SK-N-SH treated with all-trans-retinoic acid at 6 μM for 48 hours (cell line): ENCODE measurements around the gene RFC5.

Source experiments
- ATAC-seq: fragments of 200-7000 bp; cut with Tn5 transposase; 3 replicates; pipeline ENCODE4 v1.9.1; 2020; ENCODE audit warnings: mild to moderate bottlenecking, moderate library complexity
- ARNTL ChIP-seq: fragments of 450-650 bp; formaldehyde crosslinking; IDR thresholded peaks from 2 replicates; pipeline ENCODE4 v1.5.0; 2020; ENCODE audit warnings: low read depth, mild to moderate bottlenecking, moderate library complexity, borderline replicate concordance
- BACH2 ChIP-seq: fragments of 250-450 bp; sonication (Bioruptor Pico); IDR thresholded peaks from 2 replicates; pipeline ENCODE4 v1.9.0; 2021; ENCODE audit warnings: mild to moderate bottlenecking, borderline replicate concordance
- CREB5 ChIP-seq: fragments of 250-450 bp; sonication (Bioruptor Pico); IDR thresholded peaks from 2 replicates; pipeline ENCODE4 v1.5.1; 2020; ENCODE audit warnings: low read depth, mild to moderate bottlenecking, moderate library complexity
- CSDC2 ChIP-seq: fragments of 250-450 bp; sonication (Bioruptor Pico); IDR thresholded peaks from 2 replicates; pipeline ENCODE4 v1.5.0; 2020; ENCODE audit warnings: mild to moderate bottlenecking, moderate library complexity
- CSRNP3 ChIP-seq: fragments of 250-450 bp; sonication (Bioruptor Pico); IDR thresholded peaks from 2 replicates; pipeline ENCODE4 v1.5.1; 2021; ENCODE audit warnings: mild to moderate bottlenecking, moderate library complexity
- ESRRG ChIP-seq: fragments of 250-450 bp; sonication (Bioruptor Pico); IDR thresholded peaks from 2 replicates; pipeline ENCODE4 v1.6.1; 2021; ENCODE audit warnings: mild to moderate bottlenecking
- GLIS3 ChIP-seq: fragments of 250-450 bp; sonication (Bioruptor Pico); IDR thresholded peaks from 2 replicates; pipeline ENCODE4 v1.5.0; 2020; ENCODE audit warnings: mild to moderate bottlenecking, moderate library complexity
- ISL1 ChIP-seq: fragments of 250-450 bp; sonication (Bioruptor Pico); IDR thresholded peaks from 2 replicates; pipeline ENCODE4 v2.1.2; 2022; ENCODE audit warnings: mild to moderate bottlenecking, moderate library complexity
- OSR1 ChIP-seq: fragments of 250-450 bp; sonication (Bioruptor Pico); IDR thresholded peaks from 2 replicates; pipeline ENCODE4 v1.8.0; 2022; ENCODE audit warnings: moderate library complexity, mild to moderate bottlenecking, inconsistent platforms
- PATZ1 ChIP-seq: fragments of 250-450 bp; sonication (Bioruptor Pico); IDR thresholded peaks from 2 replicates; pipeline ENCODE4 v1.8.0; 2020; ENCODE audit warnings: mild to moderate bottlenecking, moderate library complexity, borderline replicate concordance
- POU6F1 ChIP-seq: fragments of 250-450 bp; sonication (Bioruptor Pico); IDR thresholded peaks from 2 replicates; pipeline ENCODE4 v1.8.0; 2021; ENCODE audit warnings: low read depth, mild to moderate bottlenecking, moderate library complexity, borderline replicate concordance
- PPARA ChIP-seq: fragments of 250-450 bp; sonication (Bioruptor Pico); IDR thresholded peaks from 2 replicates; pipeline ENCODE4 v1.5.0; 2020; ENCODE audit warnings: mild to moderate bottlenecking, borderline replicate concordance
- RARB ChIP-seq: fragments of 250-450 bp; sonication (Bioruptor Pico); IDR thresholded peaks from 2 replicates; pipeline ENCODE4 v1.8.0; 2021; ENCODE audit warnings: mild to moderate bottlenecking, moderate library complexity
- SNAI2 ChIP-seq: fragments of 250-450 bp; sonication (Bioruptor Pico); IDR thresholded peaks from 2 replicates; pipeline ENCODE4 v1.5.0; 2020; ENCODE audit warnings: mild to moderate bottlenecking, moderate library complexity
- TCF4 ChIP-seq: fragments of 250-450 bp; sonication (Bioruptor Pico); IDR thresholded peaks from 2 replicates; pipeline ENCODE4 v1.8.0; 2021; ENCODE audit warnings: mild to moderate bottlenecking, moderate library complexity, borderline replicate concordance
- TOX ChIP-seq: fragments of 250-450 bp; sonication (Bioruptor Pico); IDR thresholded peaks from 2 replicates; pipeline ENCODE4 v1.8.0; 2021; ENCODE audit warnings: mild to moderate bottlenecking, moderate library complexity, borderline replicate concordance
- ZC3H10 ChIP-seq: fragments of 250-450 bp; sonication (Bioruptor Pico); IDR thresholded peaks from 2 replicates; pipeline ENCODE4 v1.5.1; 2021; ENCODE audit warnings: mild to moderate bottlenecking, moderate library complexity
- ZFP3 ChIP-seq: fragments of 250-450 bp; sonication (Bioruptor Pico); IDR thresholded peaks from 2 replicates; pipeline ENCODE4 v1.5.0; 2020; ENCODE audit warnings: mild to moderate bottlenecking, moderate library complexity
- ZFP30 ChIP-seq: fragments of 450-650 bp; formaldehyde crosslinking; IDR thresholded peaks from 2 replicates; pipeline ENCODE4 v1.5.0; 2022; ENCODE audit warnings: mild to moderate bottlenecking, moderate library complexity
- ZNF565 ChIP-seq: fragments of 450-650 bp; formaldehyde crosslinking; conservative IDR thresholded peaks from 2 replicates; pipeline ENCODE4 v1.5.0; 2020; ENCODE audit warnings: low read depth, mild to moderate bottlenecking, moderate library complexity
- ZNF70 ChIP-seq: fragments of 450-650 bp; formaldehyde crosslinking; IDR thresholded peaks from 2 replicates; pipeline ENCODE4 v1.5.0; 2020; ENCODE audit warnings: mild to moderate bottlenecking, moderate library complexity

RFC5 gene

GRCh38 chr12:118022728-118023109 lies 6.2 kb downstream of the RFC5 start:
- no peak for TF ChIP-seq BACH2 (CRISPR knock-in tag)
- TF ChIP-seq ZFP3, result no peak
- no peak for TF ChIP-seq ZNF70 (CRISPR knock-in tag)
- TF ChIP-seq OSR1 (CRISPR knock-in tag), result no peak
- no peak for TF ChIP-seq ARNTL (CRISPR knock-in tag)
- no peak for TF ChIP-seq TOX (CRISPR knock-in tag)
- TF ChIP-seq PPARA (CRISPR knock-in tag), result no peak
- no peak for TF ChIP-seq SNAI2 (CRISPR knock-in tag)
- no peak for TF ChIP-seq CSRNP3
- TF ChIP-seq ZFP30 (CRISPR knock-in tag), result no peak
- TF ChIP-seq TCF4 (CRISPR knock-in tag), result no peak
- TF ChIP-seq CSDC2, result no peak
- TF ChIP-seq GLIS3, result no peak
- TF ChIP-seq ESRRG (CRISPR knock-in tag), result no peak
- no peak for TF ChIP-seq RARB
- no peak for TF ChIP-seq CREB5
- no peak for TF ChIP-seq ZC3H10 (CRISPR knock-in tag)
- no peak for TF ChIP-seq ISL1 (CRISPR knock-in tag)

GRCh38 chr12:118023301-118023860 lies 6.9 kb downstream of the RFC5 start:
- no peak for ATAC-seq
- no peak for TF ChIP-seq ESRRG (CRISPR knock-in tag)
- TF ChIP-seq PPARA (CRISPR knock-in tag), result no peak
- TF ChIP-seq ZNF565 (CRISPR knock-in tag), result no peak
- TF ChIP-seq RARB, result no peak
- TF ChIP-seq ZFP3, result no peak
- TF ChIP-seq, all 23 proteins: peak for 0

More at GRCh38 chr12:118022728-118023109, 6.2 kb downstream of the RFC5 start:
- no peak for ATAC-seq

GRCh38 chr12:118025168-118025567 lies 8.7 kb downstream of the RFC5 start:
- TF ChIP-seq TCF4 (CRISPR knock-in tag) (no peak), GLIS3 (no peak), ARNTL (CRISPR knock-in tag) (no peak), CSRNP3 (no peak), ZNF565 (CRISPR knock-in tag) (no peak), ZFP30 (CRISPR knock-in tag) (no peak), ESRRG (CRISPR knock-in tag) (no peak), ZC3H10 (CRISPR knock-in tag) (no peak), BACH2 (CRISPR knock-in tag) (no peak), POU6F1 (CRISPR knock-in tag) (no peak), PPARA (CRISPR knock-in tag) (no peak), CREB5 (no peak), CSDC2 (no peak), ZFP3 (no peak), ISL1 (CRISPR knock-in tag) (no peak), SNAI2 (CRISPR knock-in tag) (no peak), ZNF70 (CRISPR knock-in tag) (no peak), TOX (CRISPR knock-in tag) (no peak)

GRCh38 chr12:118029166-118029565 lies 12.7 kb downstream of the RFC5 start:
- no peak for TF ChIP-seq PATZ1
- no peak for TF ChIP-seq ZFP30 (CRISPR knock-in tag)
- no peak for TF ChIP-seq SNAI2 (CRISPR knock-in tag)
- no peak for ATAC-seq

More at GRCh38 chr12:118025168-118025567, 8.7 kb downstream of the RFC5 start:
- ATAC-seq, result no peak
